ENCODE measurements around the gene ZBTB4. TPM values are rescaled to one million over a fixed set of nuclear protein-coding genes. Genes with fewer than 3 reads are reported as not detected.

Gene ZBTB4
- total and polyA plus RNA-seq, 2 donors: 21.1 to 76.2 TPM

Other genes with a start within 250 kb of the ZBTB4 start
Only the 30 nearest of the 40 such genes appear.
- gene SLC2A4, start 197.9 kb downstream of the ZBTB4 start, total RNA-seq: 11.6 TPM
- gene SLC2A4, start 197.9 kb downstream of the ZBTB4 start, polyA plus RNA-seq: 66.1 TPM
- 0.37 TPM for gene YBX2, start 185.0 kb downstream of the ZBTB4 start, total RNA-seq
- 1.8 TPM for gene YBX2, start 185.0 kb downstream of the ZBTB4 start, polyA plus RNA-seq
- gene EIF5A, start 172.0 kb downstream of the ZBTB4 start, total RNA-seq: 123 TPM
- 348 TPM for gene EIF5A, start 172.0 kb downstream of the ZBTB4 start, polyA plus RNA-seq
- gene GPS2, start 164.3 kb downstream of the ZBTB4 start, total RNA-seq: 25.0 TPM
- gene GPS2, start 164.3 kb downstream of the ZBTB4 start, polyA plus RNA-seq: 70.2 TPM
- gene NEURL4, start 150.3 kb downstream of the ZBTB4 start, total RNA-seq: 20.9 TPM
- gene NEURL4, start 150.3 kb downstream of the ZBTB4 start, polyA plus RNA-seq: 26.0 TPM
- gene ACAP1, start 143.1 kb downstream of the ZBTB4 start, total RNA-seq: 1.5 TPM
- gene ACAP1, start 143.1 kb downstream of the ZBTB4 start, polyA plus RNA-seq: 4.3 TPM
- gene KCTD11, start 127.5 kb downstream of the ZBTB4 start, total RNA-seq: 3.9 TPM
- 19.3 TPM for gene KCTD11, start 127.5 kb downstream of the ZBTB4 start, polyA plus RNA-seq
- gene TMEM95, start 124.5 kb downstream of the ZBTB4 start, total RNA-seq: not detected
- gene TMEM95, start 124.5 kb downstream of the ZBTB4 start, polyA plus RNA-seq: not detected
- gene TNK1, start 98.5 kb downstream of the ZBTB4 start, total RNA-seq: 1.2 TPM
- gene TNK1, start 98.5 kb downstream of the ZBTB4 start, polyA plus RNA-seq: 4.8 TPM
- 14.4 TPM for gene PLSCR3, start 85.1 kb downstream of the ZBTB4 start, total RNA-seq
- gene PLSCR3, start 85.1 kb downstream of the ZBTB4 start, polyA plus RNA-seq: 56.3 TPM
- gene TMEM256, start 75.5 kb downstream of the ZBTB4 start, total RNA-seq: 76.2 TPM
- gene TMEM256, start 75.5 kb downstream of the ZBTB4 start, polyA plus RNA-seq: 113 TPM
- 8.5 TPM for gene NLGN2, start 71.8 kb downstream of the ZBTB4 start, total RNA-seq
- 40.9 TPM for gene NLGN2, start 71.8 kb downstream of the ZBTB4 start, polyA plus RNA-seq
- gene SPEM1, start 59.3 kb downstream of the ZBTB4 start, total RNA-seq: not detected
- not detected for gene SPEM1, start 59.3 kb downstream of the ZBTB4 start, polyA plus RNA-seq
- gene SPEM2, start 54.0 kb downstream of the ZBTB4 start, total RNA-seq: not detected
- gene SPEM2, start 54.0 kb downstream of the ZBTB4 start, polyA plus RNA-seq: not detected
- not detected for gene SPEM3, start 50.8 kb downstream of the ZBTB4 start, total RNA-seq
- not detected for gene SPEM3, start 50.8 kb downstream of the ZBTB4 start, polyA plus RNA-seq
- 3.1 TPM for gene TMEM102, start 44.2 kb downstream of the ZBTB4 start, total RNA-seq
- gene TMEM102, start 44.2 kb downstream of the ZBTB4 start, polyA plus RNA-seq: 4.0 TPM
- 2.1 TPM for gene FGF11, start 40.1 kb downstream of the ZBTB4 start, total RNA-seq
- gene FGF11, start 40.1 kb downstream of the ZBTB4 start, polyA plus RNA-seq: 0.95 TPM
- 10.7 TPM for gene CHRNB1, start 34.6 kb downstream of the ZBTB4 start, total RNA-seq
- gene CHRNB1, start 34.6 kb downstream of the ZBTB4 start, polyA plus RNA-seq: 15.4 TPM
- gene SLC35G6, start 1.8 kb upstream of the ZBTB4 start, total RNA-seq: not detected
- gene SLC35G6, start 1.8 kb upstream of the ZBTB4 start, polyA plus RNA-seq: not detected
- gene POLR2A, start 4.7 kb upstream of the ZBTB4 start, total RNA-seq: 52.3 TPM
- 32.2 TPM for gene POLR2A, start 4.7 kb upstream of the ZBTB4 start, polyA plus RNA-seq
- gene TNFSF12, start 69.4 kb upstream of the ZBTB4 start, total RNA-seq: 8.5 TPM
- gene TNFSF12, start 69.4 kb upstream of the ZBTB4 start, polyA plus RNA-seq: 87.2 TPM
- 3.8 TPM for gene TNFSF13, start 79.1 kb upstream of the ZBTB4 start, total RNA-seq
- 22.3 TPM for gene TNFSF13, start 79.1 kb upstream of the ZBTB4 start, polyA plus RNA-seq
- gene SENP3, start 82.3 kb upstream of the ZBTB4 start, total RNA-seq: 34.7 TPM
- gene SENP3, start 82.3 kb upstream of the ZBTB4 start, polyA plus RNA-seq: 54.6 TPM
- gene CD68, start 100.0 kb upstream of the ZBTB4 start, total RNA-seq: 9.1 TPM
- 73.7 TPM for gene CD68, start 100.0 kb upstream of the ZBTB4 start, polyA plus RNA-seq
- gene MPDU1, start 104.2 kb upstream of the ZBTB4 start, total RNA-seq: 40.2 TPM
- gene MPDU1, start 104.2 kb upstream of the ZBTB4 start, polyA plus RNA-seq: 40.4 TPM
- 1.2 TPM for gene SOX15, start 110.5 kb upstream of the ZBTB4 start, total RNA-seq
- gene SOX15, start 110.5 kb upstream of the ZBTB4 start, polyA plus RNA-seq: 15.3 TPM
- 26.2 TPM for gene FXR2, start 135.3 kb upstream of the ZBTB4 start, total RNA-seq
- 38.5 TPM for gene FXR2, start 135.3 kb upstream of the ZBTB4 start, polyA plus RNA-seq
- gene SAT2, start 148.2 kb upstream of the ZBTB4 start, total RNA-seq: 24.8 TPM
- gene SAT2, start 148.2 kb upstream of the ZBTB4 start, polyA plus RNA-seq: 116 TPM
- gene SHBG, start 150.5 kb upstream of the ZBTB4 start, total RNA-seq: 0.32 TPM
- gene SHBG, start 150.5 kb upstream of the ZBTB4 start, polyA plus RNA-seq: 0.22 TPM
- gene ATP1B2, start 171.3 kb upstream of the ZBTB4 start, total RNA-seq: 4.9 TPM
- gene ATP1B2, start 171.3 kb upstream of the ZBTB4 start, polyA plus RNA-seq: 6.4 TPM

Data from urinary bladder (tissue), 2 donors.